Measurements from ENCODE around the gene AMOT.

The AMOT gene

DNA sequence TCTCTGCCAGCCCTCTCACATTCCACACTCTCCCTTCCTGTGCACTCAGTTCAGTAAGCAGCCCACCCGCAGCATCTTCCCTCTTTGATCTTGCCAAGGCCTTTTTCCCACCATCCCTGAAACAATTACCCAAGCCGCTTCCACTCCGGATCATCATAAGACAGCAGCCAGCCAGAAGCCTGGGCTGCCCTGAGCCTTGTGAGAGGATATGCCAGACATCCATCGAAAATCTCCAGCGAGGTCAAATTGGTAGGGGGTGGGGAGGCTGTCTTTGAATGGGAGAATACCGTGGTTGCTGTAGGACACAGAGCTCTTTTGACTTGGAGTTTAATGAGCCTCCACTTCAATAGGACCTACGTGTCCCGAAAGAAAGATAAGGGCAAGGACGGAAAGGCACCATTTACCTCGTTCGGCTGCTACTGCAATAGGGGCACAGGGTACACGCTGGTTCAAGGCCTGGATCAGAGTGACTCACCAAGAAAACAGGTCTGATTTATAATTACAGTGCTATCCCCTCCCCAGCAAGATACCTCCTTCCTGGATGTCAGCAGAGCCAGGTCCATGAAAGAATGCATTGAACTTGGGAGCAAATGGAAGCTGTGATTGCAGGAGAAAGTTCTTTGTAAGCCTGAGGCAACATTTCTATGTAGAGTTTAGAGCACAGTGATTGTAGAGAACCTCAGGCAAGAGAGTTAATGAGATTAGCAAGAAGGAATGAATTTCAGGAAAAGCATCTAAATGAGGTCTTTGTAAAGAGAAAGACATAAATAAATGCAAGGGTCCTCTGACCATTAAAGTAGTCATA, 39.5 kb downstream of the AMOT start:
- no peak for DNase-seq

DNA sequence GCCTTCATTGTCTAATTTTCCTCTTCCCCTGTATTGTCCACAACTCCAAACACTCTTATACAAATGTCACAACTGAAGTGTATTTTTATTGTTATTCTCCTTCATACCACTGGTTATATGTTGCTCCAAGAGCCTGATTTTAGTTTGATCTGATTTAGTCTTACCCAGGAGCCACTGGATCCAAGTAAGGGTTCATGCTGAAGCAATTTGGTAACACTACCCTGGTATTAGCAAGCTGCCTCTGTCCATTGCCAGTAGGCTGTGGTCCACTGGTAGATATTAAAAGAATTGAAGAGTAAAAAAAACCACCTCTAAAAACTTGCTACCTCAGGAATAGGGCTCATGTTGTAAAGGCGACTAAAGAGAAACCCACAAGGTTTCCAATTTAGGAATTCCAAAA, 41.2 kb downstream of the AMOT start:
- DNase-seq, result no peak

DNA sequence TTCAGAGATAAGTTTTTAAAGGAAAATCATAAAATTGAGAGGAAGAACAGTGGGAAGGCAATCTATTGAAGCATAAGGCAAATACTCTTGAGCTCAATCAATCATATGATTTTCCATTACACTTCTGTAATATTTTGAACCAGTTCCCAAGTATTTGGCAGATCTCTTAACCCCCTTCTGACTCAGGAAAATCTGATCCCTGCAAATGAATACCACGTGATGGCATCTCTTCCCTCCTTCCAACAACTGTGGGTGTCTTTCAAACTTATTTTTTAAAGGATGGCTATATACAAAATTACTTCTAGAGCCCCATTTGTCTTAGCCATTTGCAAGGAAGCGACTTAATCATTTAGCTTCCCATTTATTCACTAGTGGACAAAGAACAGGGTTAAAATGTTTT, 41.9 kb downstream of the AMOT start:
- no peak for DNase-seq

GRCh38 chrX:112789931-112790330, 50.7 kb downstream of the AMOT start:
- DNase-seq, result no peak

- DNase-seq, result no peak
These were observed 54.6 kb downstream of the AMOT start for GRCh38 chrX:112786076-112786475.

- no peak for DNase-seq
These were observed 55.3 kb downstream of the AMOT start for GRCh38 chrX:112785344-112785743.

- DNase-seq, result no peak
These were observed 55.9 kb downstream of the AMOT start for GRCh38 chrX:112784692-112785091.

- DNase-seq, result no peak
These were observed 61.5 kb downstream of the AMOT start for GRCh38 chrX:112779139-112779538.

- DNase-seq, result no peak
These were observed 65.9 kb downstream of the AMOT start for GRCh38 chrX:112774651-112775293.

DNA sequence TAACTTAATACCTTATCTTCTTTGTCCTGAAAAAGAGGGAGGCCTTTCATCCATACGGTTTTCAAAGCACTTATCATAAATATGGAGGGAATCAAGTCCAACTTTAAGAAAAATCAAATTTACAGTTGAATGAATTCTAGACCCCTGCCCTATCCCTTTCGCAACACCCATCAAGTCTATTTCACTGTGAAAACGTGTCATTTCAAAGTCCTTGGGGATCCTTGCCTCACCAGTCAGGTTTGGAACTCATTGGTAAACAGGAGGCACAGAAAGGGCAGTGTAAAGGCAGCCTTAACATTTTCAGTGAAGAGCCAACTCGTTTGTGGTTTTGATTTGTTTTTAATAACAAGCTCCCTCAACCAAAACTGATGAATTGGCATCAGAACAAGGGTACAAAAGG, 66.5 kb downstream of the AMOT start:
- no peak for DNase-seq

- no peak for DNase-seq
These were observed 71.6 kb downstream of the AMOT start for GRCh38 chrX:112769034-112769433.

DNA sequence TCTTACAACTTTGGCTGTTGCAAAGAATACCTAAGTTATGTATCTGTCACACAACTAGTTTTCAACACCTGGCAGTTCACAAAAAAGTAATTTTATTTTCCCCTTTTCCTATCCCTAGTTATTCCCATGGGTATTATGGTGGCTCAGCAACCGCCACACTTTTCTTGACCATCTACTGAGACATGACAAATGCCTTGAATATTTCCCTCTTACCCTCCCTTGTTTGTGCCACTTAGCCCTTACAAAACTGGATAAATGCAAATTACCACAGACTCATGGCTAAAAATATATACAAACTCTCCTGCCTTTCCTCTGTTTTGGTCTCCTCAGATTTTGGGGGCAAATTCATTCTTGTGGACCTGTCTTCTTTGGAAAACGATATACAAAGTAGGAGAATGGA, 72.1 kb downstream of the AMOT start:
- DNase-seq, result no peak

- no peak for DNase-seq
These were observed 73.9 kb downstream of the AMOT start for GRCh38 chrX:112766774-112767173.

- DNase-seq, result peak; percentile 18
These were observed 79.1 kb downstream of the AMOT start for GRCh38 chrX:112761242-112762207.

DNA sequence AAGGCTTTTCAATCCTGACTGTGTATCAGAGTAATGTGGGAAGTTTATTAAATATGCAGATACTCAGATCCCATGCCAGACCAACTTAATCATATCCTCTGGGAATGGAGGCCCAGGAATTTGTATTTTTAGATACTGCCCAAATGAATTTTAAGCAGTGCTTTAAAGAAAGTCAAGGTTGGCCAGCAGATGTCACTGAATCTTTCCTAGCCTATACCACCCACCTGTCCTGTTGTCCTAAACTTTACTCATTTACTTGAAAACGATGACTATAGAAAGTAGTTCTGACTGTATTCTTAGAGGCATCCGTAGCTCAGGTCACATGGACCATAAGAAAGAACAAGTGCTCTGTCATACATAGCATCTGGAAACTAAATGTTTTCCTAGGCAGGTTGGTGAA, 79.9 kb downstream of the AMOT start:
- DNase-seq, result no peak

DNA sequence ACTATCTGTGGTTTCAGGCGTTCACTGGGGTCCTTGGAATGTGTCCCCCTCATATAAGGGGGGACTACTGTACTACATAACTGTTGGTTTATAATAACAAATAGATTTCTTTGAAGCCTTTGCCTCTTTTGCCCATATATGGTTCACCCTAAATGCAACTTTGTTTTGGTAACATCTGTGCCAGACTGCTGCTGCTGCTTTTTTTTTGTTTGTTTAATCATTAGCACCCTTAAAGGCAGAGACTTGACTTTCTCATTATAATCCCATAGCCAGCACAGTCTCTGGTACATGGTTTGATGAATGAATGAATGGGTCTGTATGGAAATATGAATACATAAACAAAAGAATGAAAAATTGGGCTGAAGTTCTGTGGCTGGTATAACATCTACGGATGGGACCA, 80.7 kb downstream of the AMOT start:
- no peak for DNase-seq

GRCh38 chrX:112759512-112759911, 81.1 kb downstream of the AMOT start:
- DNase-seq, result no peak

DNA sequence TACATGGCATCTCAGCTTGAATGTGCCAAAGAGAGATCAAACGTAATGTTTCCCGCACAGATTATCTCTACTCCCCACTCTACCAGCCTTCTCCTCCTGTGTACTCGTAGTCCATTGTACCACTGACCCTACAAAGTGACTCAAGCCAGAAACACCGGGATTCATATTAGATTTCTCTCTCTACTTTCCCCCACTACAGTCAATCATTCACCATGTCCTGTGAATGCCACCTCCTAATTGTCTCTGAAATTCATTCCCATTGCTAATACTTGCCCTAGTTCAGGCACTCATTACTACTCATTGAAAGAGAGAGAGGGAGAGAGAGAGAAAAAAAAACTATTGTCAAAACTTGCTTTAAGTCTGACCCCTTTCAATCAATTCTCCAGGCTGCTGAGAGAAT, 82.7 kb downstream of the AMOT start:
- no peak for DNase-seq

GRCh38 chrX:112753116-112753515, 87.5 kb downstream of the AMOT start:
- DNase-seq, result no peak

- DNase-seq, result no peak
These were observed 89.6 kb downstream of the AMOT start for GRCh38 chrX:112751076-112751475.

GRCh38 chrX:112746812-112747595, 93.6 kb downstream of the AMOT start:
- DNase-seq, result no peak

GRCh38 chrX:112738347-112739033, 102.1 kb downstream of the AMOT start:
- no peak for DNase-seq
